GM18511 (cell line): ENCODE measurements around the gene GJA3.

Experiments used
- ATAC-seq: cut with Tn5 transposase; IDR thresholded peaks from one replicate; pipeline ENCODE4 v1.9.1; 2021; ENCODE audit warnings: mild to moderate bottlenecking, moderate library complexity; ENCODE audit not compliant: unreplicated experiment

Gene GJA3

GRCh38 chr13:20160306-20161274, at the start of gene GJA3:
TSS of gene GJA3 (minus strand) at chr13:20161052. CDS start at chr13:20143288, 17,764 bp downstream.
- ATAC-seq, result peak; percentile 78

- ATAC-seq, result no peak
These were observed 49.1 kb upstream of the GJA3 start for GRCh38 chr13:20209948-20210347.

GRCh38 chr13:20206698-20207235, 45.9 kb upstream of the GJA3 start:
- ATAC-seq, result no peak

- ATAC-seq, result no peak
These were observed 45.3 kb upstream of the GJA3 start for GRCh38 chr13:20206065-20206697.

GRCh38 chr13:20198781-20199180, 37.9 kb upstream of the GJA3 start:
- ATAC-seq, result no peak

GRCh38 chr13:20197361-20197834, 36.5 kb upstream of the GJA3 start:
- ATAC-seq, result no peak

GRCh38 chr13:20195801-20196200, 34.9 kb upstream of the GJA3 start:
- ATAC-seq, result no peak

- ATAC-seq, result no peak
These were observed 33.2 kb upstream of the GJA3 start for GRCh38 chr13:20193907-20194631.

- peak; percentile 5 for ATAC-seq
These were observed 32.5 kb upstream of the GJA3 start for GRCh38 chr13:20193162-20193906.

- ATAC-seq, result peak; percentile 23
These were observed 31.9 kb upstream of the GJA3 start, which contains the start of gene GJB2 for GRCh38 chr13:20192836-20193161. TSS of gene GJB2 (minus strand) at chr13:20192938. CDS start at chr13:20189581, 3,357 bp downstream.

- ATAC-seq, result peak; percentile 39
These were observed 31.4 kb upstream of the GJA3 start for GRCh38 chr13:20192158-20192835.

GRCh38 chr13:20191311-20192157, 30.7 kb upstream of the GJA3 start:
- no peak for ATAC-seq

GRCh38 chr13:20190481-20191310, 29.8 kb upstream of the GJA3 start:
- ATAC-seq, result no peak

GRCh38 chr13:20190076-20190475, 29.2 kb upstream of the GJA3 start:
- ATAC-seq, result no peak

- ATAC-seq, result no peak
These were observed 28.1 kb upstream of the GJA3 start for GRCh38 chr13:20188667-20189553.

- no peak for ATAC-seq
These were observed 25.9 kb upstream of the GJA3 start for GRCh38 chr13:20186771-20187170.
